GM10248 (cell line): ENCODE measurements around the gene PATJ.

Source experiments
- CTCF ChIA-PET: fragments of 300-600 bp; sonication (Branson Sonifier 250); formaldehyde crosslinking; extraction: SDS; loops from one replicate; lab custom pipeline; 2021; ENCODE audit warnings: antibody characterized with exemption; lab: Yijun Ruan, JAX
- POLR2A ChIA-PET: fragments of 350-650 bp; sonication (Branson Sonifier 250); formaldehyde crosslinking; extraction: SDS; loops from one replicate; lab custom pipeline; 2020; ENCODE audit warnings: antibody characterized with exemption; lab: Yijun Ruan, JAX
- DNase-seq: peaks from one replicate; pipeline ENCODE4 v3.0.0; 2012; ENCODE audit errors: extremely low spot score
- TF ChIP-seq, protein P1 (sequence below): IDR thresholded peaks from 2 replicates; pipeline ENCODE4 v1.5.1; 2012; ENCODE audit warnings: mild to moderate bottlenecking, low read depth; ENCODE audit errors: extremely low read depth, missing control alignments, control extremely low read depth

Gene PATJ

DNA sequence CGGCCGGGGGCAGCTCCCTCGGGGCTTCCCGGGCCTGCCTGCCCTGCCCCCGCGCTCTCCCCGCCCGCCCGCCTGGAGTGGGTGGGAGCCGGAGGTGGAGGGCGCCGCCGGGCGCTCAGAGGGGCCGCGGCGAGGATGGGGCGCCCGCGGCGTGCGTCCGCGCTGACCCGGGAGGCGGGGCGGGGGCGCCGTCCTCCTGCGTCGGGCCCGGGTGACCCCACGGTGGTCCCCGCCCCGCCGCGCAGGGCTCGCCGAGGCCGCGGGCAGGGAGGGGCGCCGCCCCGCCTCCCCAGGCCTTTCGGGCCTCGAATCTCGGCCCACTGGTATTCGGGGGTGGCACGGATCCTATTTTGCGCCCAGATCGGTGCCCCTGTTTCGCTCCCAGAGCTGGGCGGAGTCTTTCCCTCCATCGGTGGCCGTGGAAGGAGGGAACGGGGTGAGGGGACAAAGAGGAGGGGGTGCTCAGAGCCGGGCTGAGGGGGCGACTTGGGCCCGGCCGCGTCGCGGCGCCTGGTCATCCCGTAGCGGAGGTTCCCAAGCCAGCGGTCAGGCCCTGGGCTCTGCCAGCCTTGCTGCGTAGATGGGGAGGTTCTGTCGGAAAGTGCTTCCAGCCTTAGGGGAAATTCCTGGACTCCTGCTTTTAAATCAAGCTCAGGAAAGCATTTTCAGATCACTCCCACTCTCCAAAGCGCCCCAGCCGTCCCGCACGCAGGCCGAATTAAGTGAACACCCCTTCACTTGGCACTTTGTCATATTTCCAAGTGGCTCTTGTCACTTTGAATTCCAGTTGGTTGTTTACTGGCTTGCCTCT, 545 bp downstream of the PATJ start:
- CTCF ChIA-PET: no interaction called here
- POLR2A ChIA-PET: no interaction called here
- DNase-seq: peak; percentile 73

DNA sequence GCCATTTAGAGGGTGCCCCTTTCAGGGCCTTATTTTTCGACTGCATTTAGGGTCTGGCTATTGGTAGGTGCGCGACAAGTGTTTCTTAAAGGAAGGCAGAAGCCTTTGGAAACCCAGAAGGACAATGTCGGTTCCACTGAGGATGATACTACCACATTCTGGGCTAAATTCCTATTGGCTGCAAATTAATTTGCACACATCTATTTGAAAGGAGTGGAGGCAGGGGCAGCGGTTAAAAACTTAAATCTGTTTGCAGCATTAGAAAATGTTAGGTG, 1.1 kb downstream of the PATJ start:
- DNase-seq: no peak
- TF ChIP-seq, protein P1, sequence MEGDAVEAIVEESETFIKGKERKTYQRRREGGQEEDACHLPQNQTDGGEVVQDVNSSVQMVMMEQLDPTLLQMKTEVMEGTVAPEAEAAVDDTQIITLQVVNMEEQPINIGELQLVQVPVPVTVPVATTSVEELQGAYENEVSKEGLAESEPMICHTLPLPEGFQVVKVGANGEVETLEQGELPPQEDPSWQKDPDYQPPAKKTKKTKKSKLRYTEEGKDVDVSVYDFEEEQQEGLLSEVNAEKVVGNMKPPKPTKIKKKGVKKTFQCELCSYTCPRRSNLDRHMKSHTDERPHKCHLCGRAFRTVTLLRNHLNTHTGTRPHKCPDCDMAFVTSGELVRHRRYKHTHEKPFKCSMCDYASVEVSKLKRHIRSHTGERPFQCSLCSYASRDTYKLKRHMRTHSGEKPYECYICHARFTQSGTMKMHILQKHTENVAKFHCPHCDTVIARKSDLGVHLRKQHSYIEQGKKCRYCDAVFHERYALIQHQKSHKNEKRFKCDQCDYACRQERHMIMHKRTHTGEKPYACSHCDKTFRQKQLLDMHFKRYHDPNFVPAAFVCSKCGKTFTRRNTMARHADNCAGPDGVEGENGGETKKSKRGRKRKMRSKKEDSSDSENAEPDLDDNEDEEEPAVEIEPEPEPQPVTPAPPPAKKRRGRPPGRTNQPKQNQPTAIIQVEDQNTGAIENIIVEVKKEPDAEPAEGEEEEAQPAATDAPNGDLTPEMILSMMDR: no peak
- ChIA-PET CTCF (no interaction called here), POLR2A (no interaction called here)

More for the DNA sequence above, 545 bp downstream of the PATJ start:
- TF ChIP-seq, protein P1: no peak

DNA sequence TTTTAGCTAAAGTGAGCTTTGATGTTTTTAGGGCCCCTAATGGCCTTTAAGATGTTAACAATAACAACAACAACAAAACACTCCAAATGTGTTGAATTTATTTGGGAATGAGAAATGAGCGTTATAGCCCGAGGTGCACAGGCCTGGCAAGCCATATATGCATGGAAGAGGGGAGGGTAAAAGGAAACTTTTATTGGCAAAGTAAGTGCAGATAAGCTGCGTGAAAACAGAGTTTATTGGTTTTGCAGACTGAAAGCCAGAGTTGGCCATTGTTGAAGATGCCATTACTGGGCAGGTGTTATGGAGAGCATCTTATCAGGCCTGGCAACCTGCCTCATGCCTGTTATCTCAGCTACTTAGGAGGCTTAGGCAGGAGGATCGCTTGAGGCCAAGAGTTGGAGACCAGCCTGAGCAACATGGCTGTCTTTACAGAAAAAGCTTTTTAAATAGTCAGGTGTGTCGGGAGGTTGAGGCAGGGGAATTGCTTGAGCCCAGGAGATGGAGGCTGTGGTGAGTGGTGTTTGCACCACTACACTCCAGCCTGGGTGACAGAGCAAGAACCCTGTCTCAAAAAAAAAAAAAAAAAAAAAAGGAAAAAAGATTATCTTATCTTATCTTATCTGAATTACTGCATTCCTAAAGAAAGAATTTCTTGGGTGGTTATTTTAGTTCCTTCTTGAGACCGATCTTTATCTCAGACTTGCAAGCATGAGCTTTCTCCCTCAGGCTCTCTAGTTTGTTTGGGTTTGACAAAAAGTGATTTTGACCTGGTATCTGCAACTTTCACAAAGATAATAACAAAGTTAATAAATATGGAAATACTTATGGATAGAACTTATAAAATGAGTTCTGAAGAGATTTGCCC, 1.7 kb downstream of the PATJ start:
- ChIA-PET CTCF (interaction anchor here (0.8 to 1.2 kb wide), 3 partner anchors 9 to 41 kb away, joined by 3 to 4 read pairs (median 3); no protein-coding TSS in a partner anchor), POLR2A (no interaction called here)
- TF ChIP-seq, protein P1: no peak
- DNase-seq: no peak

DNA sequence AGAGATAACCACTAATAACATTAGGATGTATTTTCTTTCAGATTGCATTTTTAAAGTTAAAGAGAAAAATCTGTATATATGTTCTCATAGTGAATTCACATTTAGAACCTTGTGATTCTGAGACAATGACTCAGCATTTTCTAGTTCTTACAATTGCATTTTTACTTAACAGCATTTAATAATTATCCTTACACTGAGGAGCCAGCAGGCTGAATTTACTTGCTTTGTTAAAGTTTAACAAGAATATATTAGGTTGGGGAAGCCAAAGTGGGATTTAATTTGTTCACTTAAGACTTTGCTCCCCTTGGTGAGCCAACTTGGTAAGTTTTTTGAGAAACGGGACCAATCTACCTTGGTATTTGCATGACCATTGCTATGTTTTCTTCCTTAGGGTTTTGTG, 4.5 kb downstream of the PATJ start:
- DNase-seq: no peak
- TF ChIP-seq, protein P1: no peak
- ChIA-PET POLR2A (no interaction called here), CTCF (no interaction called here)

DNA sequence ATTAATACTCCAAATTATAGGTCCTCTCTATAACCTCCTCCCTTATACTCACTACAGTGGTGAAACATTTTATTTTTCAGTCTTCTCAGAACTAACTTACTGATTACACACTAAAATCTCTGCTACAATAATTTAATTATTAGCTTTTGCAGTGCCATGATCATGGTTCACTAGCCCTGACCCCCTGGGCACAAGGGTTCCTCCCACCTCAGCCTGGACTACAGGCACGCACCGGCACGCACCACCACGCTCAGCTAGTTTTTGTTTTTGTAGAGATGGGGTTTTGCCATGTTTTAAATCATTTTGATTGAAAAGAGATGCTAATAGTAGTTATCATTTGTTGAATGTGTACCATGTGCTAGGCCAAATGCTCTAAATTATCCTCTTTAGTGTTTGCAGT, 6.3 kb downstream of the PATJ start:
- TF ChIP-seq, protein P1: no peak
- ChIA-PET CTCF (no interaction called here), POLR2A (interaction anchor here (0.6 kb wide), 1 partner anchor 147 kb away, joined by 6 read pairs; no protein-coding TSS in a partner anchor)
- DNase-seq: no peak

DNA sequence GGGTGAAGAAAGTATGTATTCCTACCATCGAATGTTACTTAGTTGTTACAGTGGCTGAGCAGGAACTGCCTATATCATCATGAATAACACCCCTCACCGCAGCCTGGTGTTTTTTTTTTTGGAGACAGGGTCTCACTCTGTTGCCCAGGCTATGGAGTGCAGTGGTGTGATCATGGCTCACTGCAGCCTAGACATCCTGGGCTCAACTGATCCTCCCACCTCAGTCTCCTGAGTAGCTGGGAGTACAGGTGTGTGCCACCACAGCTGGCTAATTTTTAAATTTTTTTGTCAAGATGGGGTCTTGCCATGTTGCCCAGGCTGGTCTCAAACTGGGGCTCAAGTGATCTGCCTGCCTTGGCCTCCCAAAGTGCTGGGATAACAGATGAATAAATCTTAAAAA, 7.3 kb downstream of the PATJ start:
- ChIA-PET POLR2A (no interaction called here), CTCF (interaction anchor here (1.1 kb wide), 1 partner anchor 10 kb away, joined by 3 read pairs; no protein-coding TSS in a partner anchor)
- no peak for DNase-seq
- TF ChIP-seq, protein P1: no peak
